Adipose tissue (tissue), 3 donors: Measurements from ENCODE around the gene ACTC1. TPM values are rescaled to one million over a fixed set of nuclear protein-coding genes. Genes with fewer than 3 reads are reported as not detected.

Source experiments
- H3K27ac ChIP-seq: one replicate; pipeline ENCODE4 v1.5.1; 2013; ENCODE audit warnings: low read depth, low read length
- WGBS, 3 donors: extraction: QIAGEN DNeasy Blood & Tissue Kit; methylation state at CpG; one replicate each; pipeline ENCODE4 v1.1.7; 2013; 5-methylcytosine and 5-hydroxymethylcytosine counted together
- polyA plus RNA-seq, 3 donors: library from polyadenylated mRNA; stranded (reverse); fragments of 200-250 nt; gene quantifications; one replicate each; pipeline ENCODE4 v1.2.3, GENCODE V29; 2013
- donor health status: healthy with polysubstance abuse.
- donor health status: Bipolar disorder and iron deficiency.
- donor health status: healthy.

The ACTC1 gene
- polyA plus RNA-seq, 3 donors, result 0.32 to 20.1 (median 0.83) TPM

DNA sequence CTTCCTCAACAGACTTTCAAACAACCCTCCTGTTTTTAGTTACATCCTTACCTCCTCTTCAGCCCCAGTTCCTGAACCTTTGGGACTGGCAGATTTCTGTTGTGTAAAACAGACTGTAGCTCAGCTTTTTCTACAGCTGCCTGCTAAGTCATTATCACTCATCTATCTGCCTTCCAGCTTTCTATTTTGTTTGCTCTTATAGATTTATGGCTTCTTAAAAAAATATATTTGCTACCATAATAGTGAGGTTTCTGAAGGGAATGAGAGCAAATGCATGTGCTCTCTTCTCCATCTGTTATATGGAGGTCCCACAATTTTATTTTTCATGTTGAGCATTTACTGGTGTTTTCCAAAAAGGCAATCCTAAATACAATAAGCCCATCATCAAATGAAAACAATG is 22.3 kb downstream of the ACTC1 start:
- no peak overlapping the region for H3K27ac ChIP-seq

DNA sequence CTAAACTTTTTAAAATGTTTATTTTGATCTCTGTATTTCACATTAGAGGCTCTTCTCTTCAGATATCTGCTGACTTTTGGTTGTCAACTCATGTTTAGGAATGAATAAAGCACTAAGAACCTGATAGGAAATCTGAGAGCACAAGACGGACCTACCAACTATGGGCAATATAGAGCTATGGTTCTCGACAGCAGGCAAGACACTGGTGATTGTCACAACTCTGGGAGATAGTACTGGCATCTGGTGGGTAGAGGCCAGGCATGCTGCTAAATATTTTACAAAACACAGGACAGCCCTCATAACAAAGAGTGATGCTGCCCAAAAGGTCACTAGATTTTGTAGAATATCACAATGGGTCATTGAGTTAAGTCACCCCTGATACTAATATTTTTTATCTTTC is 23.0 kb downstream of the ACTC1 start:
- WGBS, 3 donors, result 83 to 85% (median 83%) methylated on average over 2 of the region's 2 CpGs
- H3K27ac ChIP-seq, result no peak overlapping the region

- 84 to 89% (median 85%) methylated on average over 2 of the region's 2 CpGs for WGBS, 3 donors
- no peak overlapping the region for H3K27ac ChIP-seq
Measured at GRCh38 chr15:34769711-34770110, 25.6 kb downstream of the ACTC1 start.

- H3K27ac ChIP-seq, result no peak overlapping the region
Measured at GRCh38 chr15:34768530-34768929, 26.8 kb downstream of the ACTC1 start.

- H3K27ac ChIP-seq, result no peak overlapping the region
- 65 to 78% (median 66%) methylated on average over 5 of the region's 5 CpGs for WGBS, 3 donors
Measured at GRCh38 chr15:34765741-34766140, 29.6 kb downstream of the ACTC1 start.

DNA sequence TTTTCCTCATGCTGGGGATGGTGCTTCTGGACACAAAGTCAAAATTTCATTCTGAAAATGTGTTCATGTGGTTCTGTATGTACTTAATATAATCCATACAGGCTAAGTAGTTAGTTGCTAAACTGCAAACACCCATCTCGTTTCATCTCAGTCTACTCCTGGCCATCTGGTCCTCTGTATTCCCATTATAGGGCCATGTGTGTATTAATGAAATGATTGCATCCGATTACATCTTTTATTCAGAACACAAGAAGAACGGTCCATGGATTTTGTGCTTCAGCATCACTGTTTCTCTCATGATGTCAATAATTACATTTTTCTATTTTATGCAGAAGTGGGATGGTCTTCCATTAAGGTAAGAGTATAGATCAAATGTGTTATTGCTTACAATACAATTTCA is 34.4 kb downstream of the ACTC1 start:
- H3K27ac ChIP-seq, result no peak overlapping the region
- 52 to 68% (median 55%) methylated on average over 3 of the region's 3 CpGs for WGBS, 3 donors

DNA sequence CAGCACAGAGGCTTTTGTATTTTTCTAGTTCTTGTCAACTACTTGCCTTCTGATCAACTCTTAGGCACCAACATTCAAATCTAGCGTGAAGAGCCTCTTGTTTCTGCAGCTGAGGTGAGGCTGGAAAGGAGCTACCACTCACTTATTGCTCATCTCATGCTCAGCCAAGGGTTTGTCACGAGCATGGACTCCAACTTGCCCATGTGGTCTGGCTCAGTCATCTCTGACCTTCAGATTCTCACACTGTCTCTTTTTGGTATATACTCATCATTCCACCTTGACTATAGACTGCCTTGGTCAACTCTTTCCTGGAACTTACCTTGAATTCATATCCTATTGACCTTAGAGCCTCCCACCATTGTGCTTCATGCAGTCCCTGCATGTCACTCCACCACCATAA is 35.4 kb downstream of the ACTC1 start:
- H3K27ac ChIP-seq, result no peak overlapping the region
- 56 to 72% (median 61%) methylated on average over 2 of the region's 2 CpGs for WGBS, 3 donors

GRCh38 chr15:34759347-34759746 is 36.0 kb downstream of the ACTC1 start:
- H3K27ac ChIP-seq, result no peak overlapping the region
- WGBS, 3 donors, result 36 to 50% (median 44%) methylated on average over 3 of the region's 3 CpGs

DNA sequence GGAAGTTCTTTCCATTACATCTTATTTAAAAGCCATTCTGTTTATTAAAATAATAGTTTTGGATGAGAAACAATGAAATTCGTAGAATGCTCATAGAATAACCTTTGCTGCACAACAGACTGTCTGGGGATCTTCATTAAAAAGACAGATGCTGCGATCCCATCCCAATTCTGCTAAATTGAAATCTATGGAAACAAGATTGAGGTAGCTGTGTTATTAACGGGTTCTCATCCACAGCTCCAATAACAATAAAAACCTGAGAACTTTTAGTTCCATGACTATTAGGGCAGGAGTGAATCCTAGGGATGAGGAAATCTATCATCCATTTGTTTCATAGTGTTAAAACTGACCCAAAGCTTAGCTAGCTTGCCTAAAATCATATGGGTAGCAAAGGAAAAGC is 38.1 kb downstream of the ACTC1 start:
- H3K27ac ChIP-seq, result no peak overlapping the region
- 77 to 86% (median 84%) methylated on average over 3 of the region's 3 CpGs for WGBS, 3 donors

DNA sequence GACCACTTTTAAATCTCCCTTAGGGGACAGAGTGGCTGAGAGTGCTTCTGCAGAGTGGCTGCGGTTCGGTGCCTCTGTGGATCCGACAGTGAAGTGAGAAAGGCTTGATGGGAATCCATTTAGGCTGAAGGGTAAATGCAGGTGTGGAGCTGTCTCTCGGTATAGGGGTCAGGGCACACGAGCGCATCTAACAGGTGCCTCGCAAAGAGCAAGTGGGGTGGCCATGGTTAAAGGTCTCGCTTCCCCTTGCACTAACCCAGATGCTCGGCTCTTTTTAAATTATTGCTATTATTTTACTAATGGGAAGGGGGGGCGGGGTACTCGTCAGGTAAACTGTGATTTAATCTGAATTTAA is 40.0 kb downstream of the ACTC1 start:
- no peak overlapping the region for H3K27ac ChIP-seq
- WGBS, 3 donors, result 4 to 11% (median 6%) methylated on average over 11 of the region's 11 CpGs

DNA sequence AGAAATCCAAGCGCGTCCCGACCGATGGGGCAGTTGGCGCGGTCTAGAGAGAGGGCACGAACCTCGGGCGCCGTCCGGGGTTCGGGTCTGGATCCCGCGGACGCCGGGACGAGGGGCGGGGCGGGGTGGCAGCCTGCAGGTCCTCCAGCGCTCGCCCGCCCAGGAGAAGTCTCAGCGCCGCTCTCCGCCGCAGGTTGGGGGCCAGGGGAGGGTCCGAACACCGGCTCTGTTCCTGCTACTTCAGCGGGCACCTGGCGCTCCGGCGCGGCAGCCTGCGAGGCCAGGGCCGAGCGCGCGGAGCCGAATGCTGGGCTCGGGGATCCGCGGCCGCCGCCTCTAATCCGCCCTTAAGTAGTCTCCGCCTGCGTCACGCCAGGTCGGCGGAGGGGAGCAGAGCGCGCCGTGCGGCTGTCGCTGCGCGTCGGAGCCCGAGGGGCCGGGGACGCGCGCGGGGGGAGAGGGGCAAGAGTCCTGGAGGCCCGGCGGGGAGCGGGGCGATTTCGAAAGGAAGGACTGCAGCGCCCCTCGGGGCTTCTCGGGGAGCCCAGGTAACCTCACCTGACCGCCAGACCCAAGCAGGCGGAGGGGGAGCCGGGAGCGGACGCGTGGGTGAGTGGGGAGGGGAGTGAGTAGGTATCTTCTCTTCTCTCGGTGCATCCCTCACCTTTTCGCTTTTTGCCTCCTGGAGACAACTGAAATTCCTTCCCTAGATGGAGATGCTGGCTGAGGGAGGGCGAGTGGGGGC is 40.5 kb downstream of the ACTC1 start, which contains the start of gene GJD2:
GJD2 (minus strand) TSS at position 325 of the 745 bp plus-strand sequence. CDS start 510 bp downstream, outside the sequence.
- WGBS, 3 donors, result 1 to 2% (median 1%) methylated on average over 75 to 81 of the region's 81 CpGs

DNA sequence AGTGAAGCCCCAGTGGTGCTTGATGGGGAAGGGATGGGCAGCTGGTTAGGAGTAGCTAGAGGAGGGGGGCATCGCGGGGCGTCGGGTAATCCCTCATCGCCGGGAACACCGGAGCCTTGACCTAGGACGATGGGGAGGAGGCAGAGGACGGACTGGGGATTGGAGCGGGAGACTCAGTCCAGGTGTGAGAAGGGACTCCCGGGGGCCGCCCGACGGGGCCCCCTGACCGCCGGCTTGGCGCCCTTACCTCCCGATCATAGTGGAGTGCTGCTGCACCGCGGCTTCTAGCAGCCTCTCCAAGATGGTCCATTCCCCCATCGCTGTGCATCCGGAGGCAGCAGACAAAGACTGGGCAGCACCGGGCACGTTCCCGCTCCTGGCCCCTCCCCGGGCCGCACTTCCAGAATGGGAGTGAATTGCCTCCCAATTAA is 41.2 kb downstream of the ACTC1 start:
- 6 to 7% (median 6%) methylated on average over 27 of the region's 27 CpGs for WGBS, 3 donors
- H3K27ac ChIP-seq, result no peak overlapping the region

More for the DNA sequence above, 40.5 kb downstream of the ACTC1 start, which contains the start of gene GJD2:
- no peak within 1 kb of the TSS for H3K27ac ChIP-seq

- WGBS, 3 donors, result 28 to 41% (median 31%) methylated on average over 9 to 11 of the region's 11 CpGs
- no peak overlapping the region for H3K27ac ChIP-seq
Measured at GRCh38 chr15:34753236-34753894, 42.0 kb downstream of the ACTC1 start.

- H3K27ac ChIP-seq, result no peak overlapping the region
- WGBS, 3 donors, result 66 to 77% (median 73%) methylated on average over 4 of the region's 4 CpGs
Measured at GRCh38 chr15:34749691-34750090, 45.7 kb downstream of the ACTC1 start.

Other genes starting within 250 kb of the ACTC1 start
- gene GOLGA8B, start 211.9 kb downstream of the ACTC1 start, polyA plus RNA-seq, result 10 to 100 TPM; 26.9 to 57.2 (median 29.1) TPM
- gene GJD2, start 40.6 kb downstream of the ACTC1 start, polyA plus RNA-seq, result 1 to 10 TPM in 1 of 3 donors, not detected in 2; 2.8 TPM
- 10 to 100 TPM in 1 of 3 donors, 1 to 10 TPM in 2; 4.5 to 13.3 (median 8.3) TPM for gene AQR, start 174.2 kb upstream of the ACTC1 start, polyA plus RNA-seq
- gene ZNF770, start 192.7 kb upstream of the ACTC1 start, polyA plus RNA-seq, result 10 to 100 TPM in 1 of 3 donors, 1 to 10 TPM in 2; 6.2 to 10.5 (median 9.4) TPM